Mesothelial cell of epicardium (in vitro differentiated cells): ENCODE results near the gene AGPAT3. TPM values are rescaled to one million over a fixed set of nuclear protein-coding genes. Genes with fewer than 3 reads are reported as not detected.

ENCODE experiments used
- DNase-seq, 2 experiments: peaks; one replicate each; pipeline ENCODE4 v3.0.0; 2021; ENCODE audit warnings: low spot score in 2 of 2; ENCODE audit not compliant: unreplicated experiment in 2 of 2
- H3K27ac Mint-ChIP-seq: 2 replicates; pipeline ENCODE4 v1.8.0; 2021; ENCODE audit warnings: mixed read lengths
- H3K27me3 Mint-ChIP-seq: 2 replicates; pipeline ENCODE4 v1.8.0; 2021; ENCODE audit warnings: low read depth, mixed read lengths
- H3K36me3 Mint-ChIP-seq: 2 replicates; pipeline ENCODE4 v1.8.0; 2021; ENCODE audit warnings: mixed read lengths
- H3K4me1 Mint-ChIP-seq: 2 replicates; pipeline ENCODE4 v1.8.0; 2021; ENCODE audit warnings: mixed read lengths
- H3K4me3 Mint-ChIP-seq: 2 replicates; pipeline ENCODE4 v1.8.0; 2021; ENCODE audit warnings: mild to moderate bottlenecking, moderate library complexity, mixed read lengths
- H3K9me3 Mint-ChIP-seq: 2 replicates; pipeline ENCODE4 v1.8.0; 2021; ENCODE audit warnings: mixed read lengths
- CTCF ChIP-seq: fragments of 200-600 bp; sonication (generic); IDR thresholded peaks from one replicate; pipeline ENCODE4 v1.5.0; 2021; ENCODE audit warnings: antibody characterized with exemption; ENCODE audit not compliant: unreplicated experiment
- total RNA-seq: library from RNA; stranded (reverse); gene quantifications from 3 replicates; pipeline ENCODE4 v1.2.1, GENCODE V29; 2021

AGPAT3 gene
- total RNA-seq, 1 donor from 2014 or later = 71.0 TPM

GRCh38 chr21:43917515-43918384 lies 52.7 kb downstream of the AGPAT3 start:
- Mint-ChIP-seq H3K4me1 (peaks cover 20% of the 10 kb centered on the region), H3K27me3 (no peaks in the 10 kb centered on the region), H3K9me3 (peaks cover 2% of the 10 kb centered on the region), H3K36me3 (peaks cover 11% of the 10 kb centered on the region), H3K27ac (no peak overlapping the region), H3K4me3 (no peak overlapping the region)
- no peak for TF ChIP-seq CTCF
- DNase-seq = no peak

GRCh38 chr21:43918385-43918947 lies 53.4 kb downstream of the AGPAT3 start:
- Mint-ChIP-seq H3K36me3 (peaks cover 8% of the 10 kb centered on the region), H3K27me3 (no peaks in the 10 kb centered on the region), H3K27ac (no peak overlapping the region), H3K9me3 (no peaks in the 10 kb centered on the region), H3K4me3 (no peak overlapping the region), H3K4me1 (peaks cover 22% of the 10 kb centered on the region)
- no peak for DNase-seq
- TF ChIP-seq CTCF = no peak

GRCh38 chr21:43919283-43919682 lies 54.3 kb downstream of the AGPAT3 start:
- H3K4me1 Mint-ChIP-seq = peaks cover 22% of the 10 kb centered on the region
- H3K9me3 Mint-ChIP-seq = no peaks in the 10 kb centered on the region

GRCh38 chr21:43919871-43920801 lies 55.1 kb downstream of the AGPAT3 start:
- peaks cover 22% of the 10 kb centered on the region for H3K4me1 Mint-ChIP-seq
- H3K36me3 Mint-ChIP-seq = peaks cover 7% of the 10 kb centered on the region
- no peak overlapping the region for H3K4me3 Mint-ChIP-seq
- H3K27ac Mint-ChIP-seq = no peak overlapping the region
- H3K9me3 Mint-ChIP-seq = no peaks in the 10 kb centered on the region
- no peak for DNase-seq
- H3K27me3 Mint-ChIP-seq = no peaks in the 10 kb centered on the region
- no peak for TF ChIP-seq CTCF

More at GRCh38 chr21:43919283-43919682, 54.3 kb downstream of the AGPAT3 start:
- H3K4me3 Mint-ChIP-seq = no peak overlapping the region
- TF ChIP-seq CTCF = no peak
- no peak for DNase-seq
- no peak overlapping the region for H3K27ac Mint-ChIP-seq
- H3K36me3 Mint-ChIP-seq = peaks cover 7% of the 10 kb centered on the region
- no peaks in the 10 kb centered on the region for H3K27me3 Mint-ChIP-seq

- no peak for DNase-seq
- Mint-ChIP-seq H3K9me3 (no peaks in the 10 kb centered on the region), H3K27ac (peak overlapping the region; percentile 75), H3K4me1 (peaks cover 20% of the 10 kb centered on the region), H3K4me3 (no peak overlapping the region), H3K27me3 (no peaks in the 10 kb centered on the region), H3K36me3 (peaks cover 7% of the 10 kb centered on the region)
- no peak for TF ChIP-seq CTCF
These were observed 56.6 kb downstream of the AGPAT3 start for GRCh38 chr21:43921571-43921978.
